ENCODE data around the gene PTGIS.

DNA sequence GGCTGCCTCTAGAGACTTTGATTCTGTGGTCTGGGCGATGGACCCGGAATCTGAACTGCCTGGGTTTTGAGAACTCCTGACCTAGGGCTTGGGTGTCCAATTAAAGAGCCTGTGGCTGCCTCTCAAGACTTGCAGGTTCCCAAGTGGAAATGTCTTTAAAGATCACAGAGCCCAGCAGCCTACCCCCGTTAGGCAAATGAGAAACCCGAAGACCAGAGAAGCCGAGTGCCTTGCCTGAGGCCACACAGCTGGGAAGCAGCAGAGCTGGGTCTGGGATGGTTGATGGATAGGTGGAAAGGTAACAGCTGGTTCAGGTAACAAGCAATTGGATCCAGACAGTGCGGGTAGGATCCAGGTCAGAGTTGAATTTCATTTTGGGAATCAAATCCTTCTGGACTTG, 111.3 kb downstream of the PTGIS start:
- TF ChIP-seq, protein P1, sequence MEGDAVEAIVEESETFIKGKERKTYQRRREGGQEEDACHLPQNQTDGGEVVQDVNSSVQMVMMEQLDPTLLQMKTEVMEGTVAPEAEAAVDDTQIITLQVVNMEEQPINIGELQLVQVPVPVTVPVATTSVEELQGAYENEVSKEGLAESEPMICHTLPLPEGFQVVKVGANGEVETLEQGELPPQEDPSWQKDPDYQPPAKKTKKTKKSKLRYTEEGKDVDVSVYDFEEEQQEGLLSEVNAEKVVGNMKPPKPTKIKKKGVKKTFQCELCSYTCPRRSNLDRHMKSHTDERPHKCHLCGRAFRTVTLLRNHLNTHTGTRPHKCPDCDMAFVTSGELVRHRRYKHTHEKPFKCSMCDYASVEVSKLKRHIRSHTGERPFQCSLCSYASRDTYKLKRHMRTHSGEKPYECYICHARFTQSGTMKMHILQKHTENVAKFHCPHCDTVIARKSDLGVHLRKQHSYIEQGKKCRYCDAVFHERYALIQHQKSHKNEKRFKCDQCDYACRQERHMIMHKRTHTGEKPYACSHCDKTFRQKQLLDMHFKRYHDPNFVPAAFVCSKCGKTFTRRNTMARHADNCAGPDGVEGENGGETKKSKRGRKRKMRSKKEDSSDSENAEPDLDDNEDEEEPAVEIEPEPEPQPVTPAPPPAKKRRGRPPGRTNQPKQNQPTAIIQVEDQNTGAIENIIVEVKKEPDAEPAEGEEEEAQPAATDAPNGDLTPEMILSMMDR (IDR thresholded peaks at IDR 0.05), result no peak
- TF ChIP-seq POLR2A (IDR thresholded peaks at IDR 0.05) (no peak), POLR2AphosphoS5 (IDR thresholded peaks at IDR 0.05) (no peak)
